NCI-H524 (cell line): ENCODE results near the gene DRC1.
A peak's percentile ranks its signal among the peaks of the same experiment; 100 is the strongest.

Source experiments
- DNase-seq, 2 experiments: peaks; one replicate each; lab custom pipeline; 2025; lab: John Stamatoyannopoulos, UW

DRC1 gene

GRCh38 chr2:26493566-26493965 lies 91.8 kb downstream of the DRC1 start:
- DNase-seq, result no peak

- DNase-seq, result no peak
These were observed 92.5 kb downstream of the DRC1 start for GRCh38 chr2:26494199-26494598.

DNA sequence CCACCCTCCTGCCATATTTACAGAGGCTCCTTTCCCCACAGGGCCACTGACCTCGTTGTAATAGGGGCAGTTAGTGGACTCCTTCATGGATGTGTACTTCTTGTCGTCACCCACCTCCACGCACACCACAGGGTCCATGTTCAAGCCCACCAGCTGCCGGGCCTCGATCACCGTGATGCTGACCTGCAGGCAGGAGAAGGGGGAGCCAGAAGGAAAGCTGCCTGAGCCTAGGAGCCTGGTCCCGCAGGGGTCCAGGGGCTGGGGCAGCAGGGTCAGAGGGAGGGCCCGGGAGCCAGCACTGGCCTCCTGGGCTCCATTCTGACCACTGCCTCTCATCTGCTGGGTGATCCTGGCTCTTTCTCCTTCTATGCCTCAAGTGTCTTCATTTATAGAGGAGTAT lies 93.2 kb downstream of the DRC1 start:
- no peak for DNase-seq

DNA sequence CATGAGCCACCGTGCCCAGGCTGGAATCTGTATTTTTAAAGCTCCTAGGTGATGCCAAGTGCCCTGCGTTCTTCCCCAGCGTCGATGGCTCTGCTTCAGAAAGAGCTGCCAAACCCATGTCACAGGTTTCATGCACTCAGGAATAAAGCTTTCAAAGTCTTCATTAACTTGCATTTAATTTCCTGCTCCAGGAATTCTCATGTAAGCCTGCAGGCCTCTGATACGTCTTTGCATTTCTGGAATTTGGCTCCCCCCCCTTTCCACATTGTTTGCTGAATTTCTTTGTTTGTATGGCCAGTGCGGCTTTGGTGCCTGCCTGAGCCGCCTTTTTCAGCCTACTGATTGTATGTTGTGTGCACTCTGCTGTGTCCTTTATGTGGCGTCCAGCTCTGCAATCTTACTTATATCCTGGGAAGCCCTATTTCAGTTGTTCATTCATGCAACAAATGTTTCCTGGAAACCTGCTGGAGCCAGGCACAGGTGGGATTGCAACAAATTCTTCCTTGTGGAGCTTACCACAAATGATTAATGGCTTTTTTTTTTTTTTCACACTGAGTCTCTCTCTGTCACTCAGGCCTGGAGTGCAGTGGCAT lies 94.1 kb downstream of the DRC1 start:
- DNase-seq, result no peak

DNA sequence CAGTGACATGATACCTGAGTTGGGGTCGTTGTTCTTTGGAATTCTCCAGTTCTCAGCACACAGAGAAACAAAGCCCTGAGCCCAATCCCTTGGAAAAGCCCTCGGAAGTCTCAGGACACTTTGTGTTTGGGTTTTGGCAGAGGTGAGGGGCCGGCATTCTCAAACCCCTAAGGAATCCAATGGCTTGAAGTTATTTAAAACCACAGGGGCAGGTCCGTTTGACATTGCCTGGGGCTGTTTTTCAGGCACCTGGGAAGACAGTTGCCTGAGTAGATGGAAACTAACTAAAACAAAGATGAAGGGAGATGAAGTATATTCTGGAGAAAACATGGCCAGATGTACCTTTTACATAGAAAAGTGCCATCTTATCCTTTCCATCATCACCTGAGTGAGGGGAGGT lies 98.7 kb downstream of the DRC1 start:
- DNase-seq, result no peak

GRCh38 chr2:26503231-26503880 lies 101.6 kb downstream of the DRC1 start:
- DNase-seq, result peak; percentile 93 to 95

- DNase-seq, result no peak
These were observed 102.3 kb downstream of the DRC1 start for GRCh38 chr2:26504002-26504401.

GRCh38 chr2:26506279-26506678 lies 104.6 kb downstream of the DRC1 start:
- no peak for DNase-seq
